Prostate gland (tissue), 2 donors: ENCODE data around the gene TSPAN11. TPM values are rescaled to one million over a fixed set of nuclear protein-coding genes. Genes with fewer than 3 reads are reported as not detected.

Experiments used
- DNase-seq: peaks from one replicate; pipeline ENCODE4 v3.0.0-alpha.2; 2019; ENCODE audit warnings: low spot score
- H3K27ac ChIP-seq, 2 donors: fragments of 200-600 bp; sonication (generic); 2 replicates each; pipeline ENCODE4 v1.5.1; 2017 to 2019
- H3K27me3 ChIP-seq: fragments of 200-600 bp; sonication (generic); replicated peaks from 2 replicates; pipeline ENCODE4 v1.5.1; 2019; ENCODE audit not compliant: insufficient read depth
- H3K36me3 ChIP-seq, 2 donors: fragments of 200-600 bp; sonication (generic); 1 replicate in 1 of 2; 2 replicates in 1 of 2; pipeline versions ENCODE4 v1.5.1 to v1.8.1; 2017 to 2019
- H3K4me1 ChIP-seq: fragments of 200-600 bp; sonication (generic); replicated peaks from 2 replicates; pipeline ENCODE4 v1.5.1; 2019
- H3K4me3 ChIP-seq, 2 donors: fragments of 200-600 bp; sonication (generic); 2 replicates each; pipeline ENCODE4 v1.5.1; 2017 to 2019
- H3K9me3 ChIP-seq: fragments of 200-600 bp; sonication (generic); 2 replicates; pipeline ENCODE4 v1.5.1; 2017
- CTCF ChIP-seq, 4 experiments: fragments of 200-600 bp in 2 of 4; fragments of 450-650 bp in 2 of 4; sonication (generic) in 2 of 4; IDR thresholded peaks; 1 replicate in 3 of 4; 2 replicates in 1 of 4; pipeline ENCODE4 v1.5.1; 2016 to 2019; ENCODE audit warnings: antibody characterized with exemption in 4 of 4, mild to moderate bottlenecking in 2 of 4, moderate library complexity in 2 of 4
- POLR2A ChIP-seq: fragments of 450-650 bp; IDR thresholded peaks from one replicate; pipeline ENCODE4 v1.6.1; 2016; ENCODE audit warnings: antibody characterized with exemption, mild to moderate bottlenecking
- POLR2AphosphoS5 ChIP-seq: sonication (generic); formaldehyde crosslinking; IDR thresholded peaks from one replicate; pipeline ENCODE4 v1.6.1; 2017; ENCODE audit warnings: antibody characterized with exemption
- WGBS: methylation state at CpG from one replicate; pipeline ENCODE4 v1.1.5; 2018; 5-methylcytosine and 5-hydroxymethylcytosine counted together
- intact Hi-C: fragments of 100-400 bp; cut with DNase I; formaldehyde crosslinking; loops from one replicate; pipeline ENCODE4 v1.14.2; 2022
- total RNA-seq, 2 donors: library from RNA; depleted of rRNA; stranded (reverse); fragments of >200 nt; gene quantifications; one replicate each; pipeline ENCODE4 v1.1.0, GENCODE V29; 2016

The TSPAN11 gene
- total RNA-seq, 2 donors from 2014 or later: 1.0 to 4.1 TPM

DNA sequence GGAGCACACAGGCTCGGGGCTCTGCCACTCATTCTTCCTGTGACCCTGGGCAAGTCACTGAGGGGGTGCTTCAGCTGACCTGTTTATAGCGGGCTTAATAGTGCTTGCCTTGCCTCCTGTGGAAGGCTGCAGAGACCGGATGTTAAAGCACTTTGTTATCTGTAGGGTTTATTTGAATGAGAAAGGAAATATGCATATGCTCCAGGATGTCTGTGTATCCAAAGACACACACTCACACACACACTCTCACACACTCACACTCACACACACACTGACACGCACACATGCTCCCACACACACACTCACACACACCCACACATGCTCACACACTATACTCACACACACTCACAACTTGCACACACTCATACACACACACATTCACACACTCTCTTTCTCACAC is 91.0 kb downstream of the TSPAN11 start:
- no peak for DNase-seq

GRCh38 chr12:31018106-31018789 is 91.7 kb downstream of the TSPAN11 start:
- intact Hi-C loops: no loop called here
- H3K36me3 ChIP-seq: no peaks in the 10 kb centered on the region
- H3K27ac ChIP-seq: no peak overlapping the region
- H3K9me3 ChIP-seq: no peaks in the 10 kb centered on the region
- H3K4me1 ChIP-seq: no peaks in the 10 kb centered on the region
- H3K27me3 ChIP-seq: no peaks in the 10 kb centered on the region
- WGBS: 59% methylated on average over 3 of the region's 3 CpGs
- TF ChIP-seq POLR2AphosphoS5: no peak
- no peak for TF ChIP-seq POLR2A
- no peak for TF ChIP-seq CTCF (IDR thresholded peaks at IDR 0.05)
- H3K4me3 ChIP-seq: no peak overlapping the region
- no peak for DNase-seq

More for the DNA sequence above, 91.0 kb downstream of the TSPAN11 start:
- no peak for TF ChIP-seq CTCF (IDR thresholded peaks at IDR 0.05)
- TF ChIP-seq POLR2AphosphoS5: no peak
- no peak for TF ChIP-seq POLR2A
- Histone ChIP-seq H3K36me3 (no peaks in the 10 kb centered on the region), H3K9me3 (no peaks in the 10 kb centered on the region), H3K4me3 (no peak overlapping the region), H3K27me3 (no peaks in the 10 kb centered on the region), H3K27ac (no peak overlapping the region), H3K4me1 (no peaks in the 10 kb centered on the region)
- intact Hi-C loops: no loop called here
- 84% methylated on average over 4 of the region's 4 CpGs for WGBS

GRCh38 chr12:31018790-31019505 is 92.4 kb downstream of the TSPAN11 start:
- Histone ChIP-seq H3K4me1 (no peaks in the 10 kb centered on the region), H3K9me3 (no peaks in the 10 kb centered on the region), H3K4me3 (no peak overlapping the region), H3K27ac (no peak overlapping the region), H3K36me3 (no peaks in the 10 kb centered on the region), H3K27me3 (no peaks in the 10 kb centered on the region)
- TF ChIP-seq POLR2AphosphoS5 (no peak), CTCF (IDR thresholded peaks at IDR 0.05) (no peak), POLR2A (no peak)
- no peak for DNase-seq
- 91% methylated on average over 6 of the region's 6 CpGs for WGBS
- intact Hi-C loops: no loop called here

GRCh38 chr12:31019561-31019960 is 93.0 kb downstream of the TSPAN11 start:
- Histone ChIP-seq H3K4me3 (no peak overlapping the region), H3K9me3 (no peaks in the 10 kb centered on the region), H3K27ac (no peak overlapping the region), H3K36me3 (no peaks in the 10 kb centered on the region), H3K4me1 (no peaks in the 10 kb centered on the region), H3K27me3 (no peaks in the 10 kb centered on the region)
- DNase-seq: no peak
- 87% methylated on average over 6 of the region's 6 CpGs for WGBS
- intact Hi-C loops: no loop called here
- no peak for TF ChIP-seq POLR2AphosphoS5
- TF ChIP-seq CTCF (IDR thresholded peaks at IDR 0.05): no peak
- TF ChIP-seq POLR2A: no peak

DNA sequence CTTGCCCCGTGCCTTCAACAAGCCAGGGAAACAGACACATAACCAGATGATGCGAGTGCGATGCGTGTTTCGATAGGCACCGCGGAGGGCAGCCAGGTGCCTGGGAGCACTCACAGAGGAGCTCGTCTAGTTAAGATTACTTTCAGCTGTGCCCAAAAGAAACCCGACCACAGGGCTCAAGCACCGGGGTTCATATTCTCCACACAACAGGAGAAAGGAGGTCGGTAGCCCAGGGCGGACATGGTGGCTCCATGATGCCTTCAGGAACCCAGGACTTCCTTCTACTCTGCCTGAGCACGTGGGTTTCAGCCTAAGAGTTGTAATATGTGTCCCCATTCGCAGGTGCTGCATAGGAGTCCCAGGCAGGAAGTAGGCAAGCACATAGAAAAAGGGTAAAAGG is 93.4 kb downstream of the TSPAN11 start:
- no peak for TF ChIP-seq CTCF (IDR thresholded peaks at IDR 0.05)
- TF ChIP-seq POLR2A: no peak
- no peak for TF ChIP-seq POLR2AphosphoS5
- H3K9me3 ChIP-seq: no peaks in the 10 kb centered on the region
- H3K27me3 ChIP-seq: no peaks in the 10 kb centered on the region
- H3K4me3 ChIP-seq: no peak overlapping the region
- no peaks in the 10 kb centered on the region for H3K36me3 ChIP-seq
- intact Hi-C loops: no loop called here
- 90% methylated on average over 14 of the region's 14 CpGs for whole genome bisulfite sequencing
- DNase-seq: no peak
- no peak overlapping the region for H3K27ac ChIP-seq
- H3K4me1 ChIP-seq: no peaks in the 10 kb centered on the region
